ENCODE results near the gene SCGB1C2.
"Not testable (repeated sequence)": the region's sequence is repeated elsewhere in the genome, so short reads cannot be mapped to it uniquely, and the experiment has no call there.

The SCGB1C2 gene

DNA sequence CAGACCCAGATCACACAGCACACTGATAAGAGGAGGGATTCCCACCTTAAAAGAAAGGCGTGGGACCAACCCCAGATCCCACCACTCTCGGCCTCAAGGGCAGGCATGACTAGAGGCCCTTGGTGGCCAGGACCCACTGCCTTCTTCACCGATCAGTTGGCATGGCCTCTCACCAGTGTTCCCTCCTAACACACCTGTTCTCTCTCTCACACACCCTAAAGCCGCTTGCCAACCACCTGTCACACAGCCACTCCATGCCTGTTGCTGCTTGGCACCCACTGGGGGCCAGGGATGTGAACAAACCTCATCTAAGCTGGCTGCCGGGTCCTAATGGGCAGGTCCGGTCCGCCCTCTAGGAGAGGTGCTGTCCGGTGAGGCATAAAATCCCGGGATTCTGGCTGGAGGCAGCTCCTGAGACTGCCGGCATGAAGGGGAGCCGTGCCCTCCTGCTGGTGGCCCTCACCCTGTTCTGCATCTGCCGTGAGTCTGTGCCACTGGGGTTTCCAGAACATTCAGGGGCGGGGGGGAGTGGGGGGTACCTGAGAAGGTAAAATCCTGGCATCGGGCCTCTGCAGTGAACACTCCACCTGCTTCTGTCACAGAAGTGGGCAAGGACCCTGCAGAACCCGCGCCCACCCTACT is at the start of gene SCGB1C2:
SCGB1C2 (plus strand) TSS at position 404 of the 642 bp plus-strand sequence; CDS start at position 426, 22 bp downstream.
- DNase-seq (ENCODE audit: low spot score); FAIRE-seq: not testable (repeated sequence)

DNA sequence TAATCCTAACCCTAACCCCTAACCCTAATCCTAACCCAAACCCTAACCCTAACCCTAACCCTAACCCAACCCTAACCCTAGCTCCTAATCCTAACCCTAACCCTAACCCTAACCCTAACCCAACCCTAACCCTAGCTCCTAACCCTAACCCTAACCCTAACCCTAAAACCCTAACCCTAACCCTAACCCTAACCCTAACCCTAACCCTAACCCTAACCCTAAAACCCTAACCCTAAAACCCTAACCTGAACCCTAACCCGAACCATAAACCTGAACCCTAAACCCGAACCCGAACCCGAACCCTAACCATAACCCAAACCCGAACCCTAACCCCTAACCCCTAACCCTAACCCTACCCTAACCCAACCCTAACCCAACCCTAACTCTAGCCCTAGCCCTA is 24.3 kb upstream of the SCGB1C2 start:
- DNase-seq (ENCODE audit: low spot score); FAIRE-seq: not testable (repeated sequence)

DNA sequence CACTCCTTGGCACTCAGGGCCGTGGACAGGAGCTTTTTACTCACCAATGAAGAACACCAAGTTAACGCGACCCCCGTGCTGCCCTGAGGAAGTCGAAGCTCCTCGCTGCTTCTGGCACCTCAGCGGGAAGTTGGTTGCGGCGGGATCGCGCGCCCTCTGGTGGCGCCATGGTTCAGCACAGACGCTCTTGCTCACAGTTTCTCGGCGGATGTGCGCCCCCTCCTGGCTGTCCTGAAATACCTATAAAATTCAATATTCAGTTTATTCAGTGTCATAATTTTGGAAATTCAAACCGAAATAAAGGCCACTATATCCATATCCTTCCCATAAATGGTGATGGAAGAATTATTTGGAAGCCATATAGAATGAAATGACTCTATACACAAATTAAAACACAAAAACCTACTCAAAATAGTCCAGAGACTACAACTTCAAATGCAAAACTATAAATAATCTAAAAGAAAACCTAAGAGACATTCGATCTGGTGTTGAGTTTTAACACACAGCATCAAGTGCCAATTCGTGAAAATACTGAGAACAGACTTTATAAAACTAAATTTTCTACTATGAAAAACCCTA is 18.9 kb upstream of the SCGB1C2 start:
- DNase-seq (ENCODE audit: low spot score); FAIRE-seq: not testable (repeated sequence)

DNA sequence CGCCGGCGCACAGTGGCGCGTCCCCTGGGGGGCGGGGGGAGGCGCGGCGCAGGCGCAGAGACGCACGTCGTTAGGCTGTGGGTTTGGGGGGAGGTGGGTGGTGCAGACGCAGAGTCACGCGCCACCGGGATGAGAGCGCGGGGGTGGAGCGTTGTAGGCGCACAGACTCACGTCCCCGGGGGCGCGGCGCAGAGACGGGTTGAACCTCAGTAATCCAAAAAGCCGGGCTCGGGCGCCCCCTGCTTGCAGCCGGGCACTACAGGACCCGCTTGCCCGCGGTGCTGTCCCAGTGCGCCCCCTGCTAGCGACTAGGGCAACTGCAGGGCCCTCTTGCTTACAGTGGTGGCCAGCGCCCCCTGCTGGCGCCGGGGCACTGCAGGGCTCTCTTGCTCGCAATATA is 3.4 kb upstream of the SCGB1C2 start:
- DNase-seq (ENCODE audit: low spot score); FAIRE-seq: not testable (repeated sequence)

DNA sequence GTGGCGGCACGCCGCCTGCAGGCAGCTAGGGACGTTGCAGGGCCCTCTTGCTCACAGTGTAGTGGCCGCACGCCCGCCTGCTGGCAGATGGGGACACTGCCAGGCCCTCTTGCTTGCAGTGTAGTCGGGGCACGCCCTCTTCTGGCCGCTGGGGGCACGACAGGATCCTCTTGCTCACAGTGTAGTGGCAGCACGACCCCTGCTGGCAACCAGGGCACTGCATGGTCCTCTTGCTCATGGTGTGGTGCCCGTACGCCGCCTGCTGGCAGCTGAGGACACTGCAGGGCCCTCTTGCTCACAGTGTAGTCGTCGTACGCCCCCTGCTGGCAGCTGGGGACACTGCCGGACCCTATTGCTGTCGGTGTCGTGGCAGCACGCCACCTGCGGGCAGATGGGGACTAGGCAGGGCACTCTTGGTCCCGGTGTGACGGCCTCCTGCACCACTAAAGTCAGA is 3.0 kb upstream of the SCGB1C2 start:
- FAIRE-seq; DNase-seq (ENCODE audit: low spot score): not testable (repeated sequence)

DNA sequence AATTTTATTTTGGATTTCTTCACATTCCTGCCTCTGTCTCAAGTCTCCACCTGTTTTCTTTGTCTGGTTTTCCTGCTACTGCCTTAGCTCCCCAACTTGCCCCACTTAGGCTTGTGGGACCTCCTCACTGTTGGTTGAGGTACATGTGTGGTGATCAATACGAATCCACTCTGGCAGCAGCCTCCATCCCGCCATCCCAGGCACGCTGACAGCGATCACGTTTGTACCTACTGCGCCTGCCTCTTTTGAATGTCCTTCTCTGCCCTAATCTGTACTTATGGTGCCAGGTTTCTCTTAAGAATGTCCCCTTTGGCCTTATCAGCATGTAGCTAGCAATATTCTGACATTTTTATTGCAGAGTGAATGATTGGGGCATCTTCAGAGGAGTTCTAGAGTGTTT is 2.3 kb upstream of the SCGB1C2 start:
- DNase-seq (ENCODE audit: low spot score); FAIRE-seq: not testable (repeated sequence)

DNA sequence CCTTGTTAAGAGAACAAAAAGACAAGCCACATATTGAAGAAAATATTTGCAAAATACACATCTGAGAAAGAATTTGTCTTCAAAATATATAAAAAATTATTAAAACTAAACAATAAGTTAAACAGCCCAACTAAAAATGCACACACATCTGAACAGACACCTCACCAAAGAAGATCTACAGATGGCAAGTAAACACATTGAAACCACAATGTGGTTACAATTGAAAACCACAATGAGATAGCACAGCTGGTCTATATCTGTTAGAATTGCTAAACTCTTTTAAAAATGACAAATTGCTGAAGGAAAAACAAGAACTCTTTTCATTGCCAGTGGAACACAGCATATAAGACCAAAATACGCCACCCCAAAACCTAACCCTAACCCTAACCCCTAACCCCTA is 1.5 kb upstream of the SCGB1C2 start:
- not testable (repeated sequence) for DNase-seq (ENCODE audit: low spot score); FAIRE-seq

DNA sequence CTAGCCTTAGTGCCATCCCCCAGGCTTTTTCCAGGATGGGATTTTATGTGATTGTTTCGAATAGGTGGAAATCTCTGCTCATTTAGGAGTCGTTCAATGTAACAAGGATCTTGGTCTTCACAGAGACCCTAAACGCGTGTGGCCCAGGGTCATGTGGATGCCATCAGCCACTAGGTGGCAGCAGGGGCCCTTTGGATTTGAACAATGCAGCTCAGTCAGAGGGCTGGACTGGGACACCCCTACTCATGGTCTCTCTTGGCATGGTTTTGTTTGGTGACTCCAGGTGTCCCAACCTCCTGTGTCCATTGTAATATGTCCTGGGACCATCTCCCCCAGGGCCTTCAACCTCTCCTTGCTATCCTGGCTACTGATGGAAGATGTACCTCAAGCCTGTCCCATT is 838 bp upstream of the SCGB1C2 start:
- FAIRE-seq; DNase-seq (ENCODE audit: low spot score): not testable (repeated sequence)

DNA sequence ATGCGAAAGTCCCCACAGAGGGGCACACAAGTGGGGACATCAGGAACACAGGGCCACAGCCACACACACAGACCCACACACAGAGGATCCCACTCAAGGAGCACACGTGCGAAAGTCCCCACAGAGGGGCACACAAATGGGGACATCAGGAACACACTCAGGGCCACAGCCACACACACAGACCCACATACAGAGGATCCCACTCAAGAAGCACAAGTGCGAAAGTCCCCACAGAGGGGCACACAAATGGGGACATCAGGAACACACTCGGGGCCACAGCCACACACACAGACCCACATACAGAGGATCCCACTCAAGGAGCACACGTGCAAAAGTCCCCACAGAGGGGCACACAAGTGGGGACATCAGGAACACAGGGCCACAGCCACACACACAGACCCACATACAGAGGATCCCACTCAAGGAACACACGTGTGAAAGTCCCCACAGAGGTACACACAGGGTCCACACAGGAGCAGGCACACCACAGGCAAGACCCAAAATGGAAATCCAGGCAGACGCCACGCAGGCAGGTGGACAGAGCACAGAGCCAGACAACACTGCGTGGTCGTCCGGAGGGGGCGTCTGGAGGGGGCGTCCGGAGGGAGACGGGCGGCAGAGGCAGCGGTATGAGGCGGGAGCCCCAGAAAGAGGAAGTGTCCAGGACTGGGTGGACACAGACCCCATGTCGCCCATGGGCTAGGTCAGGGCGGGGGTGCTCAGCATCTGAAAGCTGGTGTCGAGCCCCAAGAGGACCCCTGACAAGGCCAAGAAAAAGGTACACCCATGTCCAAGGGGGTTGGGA is 2.2 kb downstream of the SCGB1C2 start:
- not testable (repeated sequence) for DNase-seq (ENCODE audit: low spot score); FAIRE-seq

DNA sequence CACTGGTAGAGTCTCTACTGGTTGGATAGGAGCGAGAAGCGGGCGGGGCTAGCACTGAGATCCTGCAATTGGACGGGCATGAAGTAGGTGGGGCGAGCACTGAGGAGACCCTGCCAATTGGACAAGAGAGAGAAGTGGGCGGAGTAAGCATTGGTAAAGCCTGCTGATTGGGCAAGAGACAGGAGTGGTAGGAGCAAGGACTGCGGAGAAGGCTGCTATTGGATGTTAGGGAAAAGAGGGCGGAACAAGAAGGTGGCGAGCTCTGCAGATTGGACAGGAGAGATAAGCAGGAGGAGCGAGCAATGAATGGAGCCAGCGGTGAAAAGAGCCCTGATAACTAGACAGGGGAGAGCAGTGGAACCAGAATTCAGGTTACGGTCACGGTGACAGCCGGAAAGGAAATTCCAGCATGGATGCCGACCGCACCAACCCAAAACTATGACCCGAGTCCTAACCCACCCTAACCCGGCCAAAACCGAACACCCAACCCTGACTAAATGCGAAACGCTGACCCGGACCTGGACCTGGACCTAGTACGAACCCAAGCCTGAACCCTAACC is 4.8 kb downstream of the SCGB1C2 start:
- DNase-seq (ENCODE audit: low spot score): no peak
- no peak for FAIRE-seq

DNA sequence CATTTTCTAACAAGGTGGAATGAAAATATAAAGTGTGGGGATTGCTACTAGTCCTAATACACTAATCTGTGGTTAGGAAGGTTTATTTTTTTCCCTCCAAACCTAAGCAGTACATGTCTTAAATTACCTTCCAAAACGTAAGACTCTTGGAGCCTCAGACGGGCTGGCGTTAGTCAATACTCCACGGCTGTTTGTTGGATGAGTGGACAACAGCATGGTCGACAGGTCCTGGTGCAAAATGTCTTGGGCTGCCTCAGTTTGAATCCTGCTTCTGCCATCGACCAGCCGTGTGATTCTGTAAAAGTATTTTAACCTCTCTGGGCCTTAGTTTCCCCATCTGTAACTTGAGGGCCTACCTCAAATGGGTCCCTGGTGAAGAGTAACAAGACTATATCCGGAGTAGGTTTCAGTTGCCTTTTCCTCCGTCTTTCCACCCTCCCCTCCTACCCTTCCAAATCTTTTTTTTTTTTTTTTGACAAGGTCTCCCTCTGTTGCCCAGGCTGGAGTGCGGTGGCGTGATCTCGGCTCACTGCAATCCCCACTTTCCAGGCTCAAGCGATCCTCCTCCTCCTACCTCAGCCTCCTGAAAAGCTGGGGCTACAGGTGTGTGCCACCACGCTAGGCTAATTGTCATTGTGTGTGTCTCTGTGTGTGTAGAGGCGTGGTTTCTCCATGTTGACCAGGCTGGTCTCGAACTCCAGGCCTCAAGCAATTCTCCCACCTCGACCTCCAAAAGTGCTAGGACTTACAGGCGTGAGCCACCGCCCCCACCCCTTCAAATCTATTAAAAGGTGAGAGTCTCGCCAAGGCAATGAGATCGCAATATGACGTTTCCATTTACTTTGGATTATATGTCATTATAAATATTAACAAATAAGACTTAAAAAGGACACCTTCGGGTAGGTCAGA is 5.8 kb downstream of the SCGB1C2 start:
- FAIRE-seq (no peak), DNase-seq (ENCODE audit: low spot score) (no peak)

DNA sequence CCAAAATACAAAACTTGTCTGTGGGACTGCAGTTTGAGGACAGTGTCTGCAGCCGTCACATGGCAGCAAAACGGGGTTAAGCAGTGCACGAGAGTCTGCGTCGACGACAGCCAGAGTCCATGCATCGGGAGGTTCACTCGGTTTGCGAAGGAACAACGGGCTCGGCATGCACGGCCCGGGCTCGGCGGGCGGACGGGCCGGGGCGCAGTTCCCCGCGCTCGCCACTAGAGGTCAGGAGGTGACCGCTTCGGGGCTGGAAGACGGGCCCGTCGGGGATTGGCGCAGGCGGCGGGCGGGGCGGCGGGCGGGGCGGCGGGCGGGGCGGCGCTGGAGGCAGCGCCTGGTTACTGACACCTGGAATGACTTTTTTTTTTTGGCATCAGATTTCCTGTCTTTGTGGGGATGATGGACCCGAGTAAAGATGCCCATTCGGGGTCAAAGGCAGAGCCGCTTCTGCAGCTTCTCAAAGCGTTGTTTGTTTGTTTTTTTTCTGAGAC is 6.5 kb downstream of the SCGB1C2 start:
- peak; percentile 85 for DNase-seq (ENCODE audit: low spot score)
- no peak for FAIRE-seq

DNA sequence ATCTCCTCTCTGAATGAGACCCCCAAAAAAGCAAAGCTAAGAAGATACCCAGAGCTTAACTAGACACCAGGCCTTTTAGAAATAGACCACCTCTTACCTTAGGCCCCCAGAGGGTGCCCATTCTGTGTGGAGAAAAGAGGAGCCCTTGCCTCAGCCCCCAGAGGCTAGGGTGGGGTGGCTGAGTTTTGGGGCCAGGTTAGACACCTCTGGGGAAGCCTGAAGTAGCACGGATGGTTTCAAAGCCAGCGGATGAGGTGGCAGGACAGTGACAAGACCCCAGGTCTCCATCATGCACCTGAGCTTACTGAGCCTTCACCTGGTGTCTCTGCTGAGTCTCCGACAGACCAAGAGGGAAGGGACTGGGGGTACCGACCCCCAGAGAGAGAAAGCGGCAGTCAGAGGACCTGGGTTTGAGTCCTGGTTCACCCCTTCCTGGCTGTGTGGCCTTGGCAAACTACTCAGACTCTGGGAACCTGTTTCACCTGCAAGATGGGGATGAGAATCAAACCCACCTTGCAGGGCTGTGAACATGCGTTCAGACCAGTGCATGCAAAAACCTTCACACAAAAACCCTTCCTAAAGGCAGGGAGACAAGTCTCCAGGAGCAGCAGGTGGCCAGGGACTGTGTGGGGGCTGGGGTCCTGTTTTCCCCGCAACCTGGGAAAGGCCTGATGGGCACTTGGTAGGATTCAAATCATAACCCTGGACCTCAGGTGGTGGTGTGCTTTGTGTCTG is 7.7 kb downstream of the SCGB1C2 start:
- FAIRE-seq (no peak), DNase-seq (ENCODE audit: low spot score) (no peak)

DNA sequence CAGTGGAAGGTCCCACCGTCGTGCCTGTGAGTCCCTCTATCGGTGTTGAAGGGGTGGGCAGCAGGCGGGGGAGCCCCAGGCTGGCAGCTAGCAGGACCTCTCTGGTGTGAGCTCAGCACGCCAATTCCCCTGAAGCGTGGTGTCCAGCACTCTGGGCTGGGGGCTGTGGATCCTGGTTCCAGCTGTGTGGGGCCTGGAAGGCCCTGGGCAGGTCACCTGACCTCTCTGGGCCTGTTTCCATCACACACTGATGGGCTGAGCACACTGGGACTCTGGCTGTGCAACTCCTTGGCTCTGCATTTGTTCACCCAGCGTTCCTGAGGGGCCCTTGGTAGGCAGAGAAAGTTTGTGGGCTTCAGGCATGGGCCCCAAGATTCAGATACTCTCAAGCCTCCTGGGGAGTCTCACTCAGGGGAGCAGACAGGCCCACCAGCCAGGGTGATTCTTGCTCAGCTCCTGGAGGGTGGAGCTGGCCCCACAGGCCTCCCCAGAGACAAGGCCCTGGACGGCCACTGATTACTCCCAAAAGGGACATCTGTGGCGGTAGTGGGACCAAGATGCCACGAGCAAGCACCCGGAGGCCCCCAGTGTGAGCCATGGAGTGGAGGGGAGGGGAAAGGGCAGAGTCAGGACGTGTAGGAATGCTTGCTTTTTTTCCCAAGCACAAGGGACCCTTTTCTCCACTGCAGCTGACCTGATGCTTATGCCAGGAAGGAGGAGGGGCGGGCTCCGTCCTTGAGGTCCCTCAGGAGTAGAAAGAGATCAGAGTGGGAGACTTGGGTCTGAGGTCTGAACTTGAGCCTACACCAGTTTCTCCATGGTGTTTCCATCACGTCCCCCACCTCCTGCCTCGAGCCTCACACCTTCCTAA is 8.5 kb downstream of the SCGB1C2 start:
- no peak for DNase-seq (ENCODE audit: low spot score)
- FAIRE-seq: no peak

DNA sequence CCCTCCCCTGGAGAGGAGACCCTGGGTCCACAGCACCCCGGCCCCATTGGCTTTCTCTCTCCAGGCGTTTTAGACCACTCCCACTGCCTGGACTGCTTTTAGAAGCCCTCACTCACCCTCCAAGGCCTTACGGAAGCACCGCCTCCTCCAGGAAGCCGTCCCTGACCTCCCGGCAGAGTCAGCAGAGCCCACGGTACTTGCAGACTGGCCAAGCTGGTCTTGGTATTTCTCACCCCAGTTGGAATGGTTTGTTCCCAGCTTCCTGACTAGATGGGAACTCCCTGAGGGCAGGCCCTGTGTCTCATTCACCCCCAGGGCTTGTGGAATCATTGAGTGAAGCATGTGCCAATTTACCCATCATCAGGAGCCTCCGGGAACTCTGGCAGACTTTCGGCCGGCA is 9.2 kb downstream of the SCGB1C2 start:
- DNase-seq (ENCODE audit: low spot score) (no peak), FAIRE-seq (no peak)

DNA sequence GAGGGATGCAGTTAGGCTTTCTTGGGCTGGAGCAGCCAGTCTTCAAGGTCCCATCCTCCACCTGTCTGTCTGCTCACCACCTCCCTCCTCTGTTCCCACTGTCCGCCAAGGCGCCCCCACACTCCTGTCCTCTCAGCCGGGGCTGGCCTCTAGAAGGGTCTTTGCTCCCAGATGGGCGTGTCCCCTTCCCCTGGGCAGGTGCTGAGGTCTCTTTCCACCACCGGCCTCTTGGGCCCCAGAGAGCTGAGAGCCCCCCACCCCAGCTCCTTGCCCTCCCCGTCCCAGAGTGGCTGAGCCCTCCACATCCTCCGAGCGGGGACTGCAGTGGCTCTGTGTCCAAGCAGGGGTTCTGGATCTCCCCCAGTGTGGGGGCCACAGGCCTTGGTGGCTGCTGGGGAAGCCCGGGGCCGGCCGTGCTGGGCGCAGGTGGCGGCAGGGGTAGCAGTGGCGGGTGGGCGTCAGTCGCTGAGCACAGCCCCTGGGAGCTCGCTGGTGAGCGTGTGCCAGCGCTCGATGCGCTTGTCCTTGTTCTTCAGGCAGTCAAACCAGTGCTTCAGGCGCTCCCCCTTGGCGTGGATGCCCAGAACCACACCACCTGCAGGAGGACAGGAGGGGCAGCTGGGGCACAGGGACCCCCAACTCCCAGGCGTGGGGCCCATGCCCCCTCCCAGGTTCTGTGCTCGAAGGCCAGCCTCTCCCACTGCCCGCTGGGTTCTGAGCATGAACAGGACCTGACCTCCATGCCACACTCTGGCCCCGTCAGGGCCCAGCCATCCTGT is 9.8 kb downstream of the SCGB1C2 start:
- FAIRE-seq: no peak

DNA sequence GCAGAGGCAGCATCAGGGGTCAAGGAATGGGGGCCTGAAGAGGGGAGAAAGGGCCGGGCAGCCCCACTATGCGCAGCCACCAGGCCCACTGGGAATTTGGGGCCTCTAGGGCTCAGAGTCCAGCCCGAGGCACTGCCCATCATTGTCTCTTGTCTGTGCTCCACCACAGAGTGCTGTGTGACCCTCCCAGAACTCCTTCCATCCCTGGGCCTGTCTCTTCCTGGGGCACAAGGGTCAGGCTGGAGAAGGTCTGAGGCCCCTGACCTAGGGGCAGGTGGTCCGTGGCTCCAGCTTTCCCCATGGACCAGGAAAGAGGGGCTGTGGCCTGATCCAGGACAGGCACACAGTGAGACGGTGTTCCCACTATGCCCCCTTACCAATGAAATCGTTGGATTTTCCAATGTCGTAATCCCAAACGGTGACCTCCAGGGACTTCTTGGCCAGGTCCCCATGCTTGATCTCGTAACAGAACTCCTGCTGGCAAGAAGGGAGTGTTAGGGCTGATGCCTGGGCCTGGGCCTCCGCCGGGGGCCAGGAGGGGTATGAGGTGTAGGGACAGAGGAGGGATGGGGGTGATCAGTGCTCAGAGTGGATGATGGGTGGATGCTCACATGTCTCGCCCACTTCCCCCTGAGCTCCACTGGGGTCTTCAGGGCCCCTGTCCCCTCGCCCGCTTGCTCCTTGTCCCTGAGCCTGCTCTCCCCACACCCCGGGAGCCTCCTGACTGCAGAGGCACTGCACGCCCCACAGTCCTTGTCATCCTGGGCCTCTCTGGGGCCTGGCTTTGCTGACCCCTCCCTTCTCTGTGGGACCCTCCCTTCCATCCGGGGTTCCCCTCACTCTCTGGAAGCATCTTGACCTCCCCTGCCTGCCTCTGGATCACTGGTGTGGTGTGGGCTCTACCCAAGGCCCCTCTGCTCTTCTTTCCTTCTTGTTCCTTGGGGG is 10.7 kb downstream of the SCGB1C2 start:
- no peak for FAIRE-seq

More for the DNA sequence above, 9.8 kb downstream of the SCGB1C2 start:
- DNase-seq (ENCODE audit: low spot score): no peak

More for the DNA sequence above, 10.7 kb downstream of the SCGB1C2 start:
- DNase-seq (ENCODE audit: low spot score): no peak
